HL-60 (cell line): ENCODE data around the gene GLDN.

ENCODE experiments used
- DNase-seq, 2 experiments: peaks; one replicate each; pipeline ENCODE4 v3.0.0-alpha.2; 2010 to 2020; ENCODE audit warnings: low read depth in 1 of 2, low spot score in 1 of 2
- H3K27ac ChIP-seq: fragments of 250-450 bp; sonication (Bioruptor Pico); replicated peaks from 2 replicates; pipeline ENCODE4 v1.5.1; 2020; ENCODE audit warnings: mild to moderate bottlenecking, moderate library complexity
- H3K27me3 ChIP-seq: fragments of 250-450 bp; sonication (Bioruptor Pico); 2 replicates; pipeline ENCODE4 v1.5.1; 2021; ENCODE audit warnings: mild to moderate bottlenecking, moderate library complexity; ENCODE audit not compliant: insufficient read depth, poor library complexity, severe bottlenecking
- H3K4me3 ChIP-seq: replicated peaks from 2 replicates; pipeline ENCODE4 v1.5.1; 2011; ENCODE audit warnings: mild to moderate bottlenecking, control low read depth, low read length; ENCODE audit not compliant: insufficient read depth
- CTCF ChIP-seq: IDR thresholded peaks from one replicate; pipeline ENCODE4 v1.5.1; 2011; ENCODE audit warnings: low read length, control low read depth, inconsistent platforms; ENCODE audit not compliant: insufficient read depth
- GABPA ChIP-seq: IDR thresholded peaks from 2 replicates; pipeline ENCODE4 v1.6.1; 2012; ENCODE audit warnings: low read depth
- POLR2AphosphoS5 ChIP-seq: IDR thresholded peaks from 2 replicates; pipeline ENCODE4 v1.6.1; 2012; ENCODE audit warnings: low read depth
- SPI1 ChIP-seq: IDR thresholded peaks from 2 replicates; pipeline ENCODE4 v1.6.1; 2012; ENCODE audit warnings: low read depth, mild to moderate bottlenecking, borderline replicate concordance
- TF ChIP-seq, protein P1 (sequence below): IDR thresholded peaks from 2 replicates; pipeline ENCODE4 v1.6.1; 2012; ENCODE audit warnings: low read depth; ENCODE audit not compliant: insufficient replicate concordance

GLDN gene

GRCh38 chr15:51390241-51390965 lies 48.9 kb downstream of the GLDN start:
- Histone ChIP-seq H3K4me3 (no peak overlapping the region), H3K27ac (no peak overlapping the region), H3K27me3 (no peaks in the 10 kb centered on the region)
- DNase-seq: no peak
- TF ChIP-seq POLR2AphosphoS5 (no peak), CTCF (no peak), GABPA (no peak), SPI1 (no peak)
- TF ChIP-seq, protein P1, sequence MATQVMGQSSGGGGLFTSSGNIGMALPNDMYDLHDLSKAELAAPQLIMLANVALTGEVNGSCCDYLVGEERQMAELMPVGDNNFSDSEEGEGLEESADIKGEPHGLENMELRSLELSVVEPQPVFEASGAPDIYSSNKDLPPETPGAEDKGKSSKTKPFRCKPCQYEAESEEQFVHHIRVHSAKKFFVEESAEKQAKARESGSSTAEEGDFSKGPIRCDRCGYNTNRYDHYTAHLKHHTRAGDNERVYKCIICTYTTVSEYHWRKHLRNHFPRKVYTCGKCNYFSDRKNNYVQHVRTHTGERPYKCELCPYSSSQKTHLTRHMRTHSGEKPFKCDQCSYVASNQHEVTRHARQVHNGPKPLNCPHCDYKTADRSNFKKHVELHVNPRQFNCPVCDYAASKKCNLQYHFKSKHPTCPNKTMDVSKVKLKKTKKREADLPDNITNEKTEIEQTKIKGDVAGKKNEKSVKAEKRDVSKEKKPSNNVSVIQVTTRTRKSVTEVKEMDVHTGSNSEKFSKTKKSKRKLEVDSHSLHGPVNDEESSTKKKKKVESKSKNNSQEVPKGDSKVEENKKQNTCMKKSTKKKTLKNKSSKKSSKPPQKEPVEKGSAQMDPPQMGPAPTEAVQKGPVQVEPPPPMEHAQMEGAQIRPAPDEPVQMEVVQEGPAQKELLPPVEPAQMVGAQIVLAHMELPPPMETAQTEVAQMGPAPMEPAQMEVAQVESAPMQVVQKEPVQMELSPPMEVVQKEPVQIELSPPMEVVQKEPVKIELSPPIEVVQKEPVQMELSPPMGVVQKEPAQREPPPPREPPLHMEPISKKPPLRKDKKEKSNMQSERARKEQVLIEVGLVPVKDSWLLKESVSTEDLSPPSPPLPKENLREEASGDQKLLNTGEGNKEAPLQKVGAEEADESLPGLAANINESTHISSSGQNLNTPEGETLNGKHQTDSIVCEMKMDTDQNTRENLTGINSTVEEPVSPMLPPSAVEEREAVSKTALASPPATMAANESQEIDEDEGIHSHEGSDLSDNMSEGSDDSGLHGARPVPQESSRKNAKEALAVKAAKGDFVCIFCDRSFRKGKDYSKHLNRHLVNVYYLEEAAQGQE: no peak

DNA sequence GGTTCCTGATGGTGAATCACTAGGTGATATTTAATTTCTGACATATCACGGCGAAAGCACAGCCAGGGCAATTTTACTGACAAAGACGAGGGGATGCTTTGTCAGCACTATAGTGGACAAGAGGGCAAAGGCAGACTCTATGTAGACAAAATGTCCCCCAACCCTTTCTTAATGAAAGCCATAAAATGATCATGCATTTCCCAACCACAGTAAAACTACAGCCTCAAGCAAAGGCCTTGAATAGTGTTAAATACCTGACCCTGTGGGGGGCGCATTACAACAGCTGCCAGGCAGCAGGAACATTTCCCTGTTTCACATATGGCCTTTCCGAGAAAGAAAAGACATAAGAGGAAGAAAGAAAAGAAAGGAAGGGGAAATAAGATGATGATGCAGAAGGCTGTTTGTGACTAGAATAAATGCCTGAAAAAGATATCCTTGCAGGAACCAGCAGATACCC lies 49.5 kb downstream of the GLDN start:
- TF ChIP-seq GABPA: no peak
- no peak for TF ChIP-seq CTCF
- TF ChIP-seq SPI1: no peak
- TF ChIP-seq, protein P1: no peak
- TF ChIP-seq POLR2AphosphoS5: no peak
- H3K27ac ChIP-seq: no peak overlapping the region
- H3K4me3 ChIP-seq: no peak overlapping the region
- H3K27me3 ChIP-seq: no peaks in the 10 kb centered on the region
- no peak for DNase-seq

- Histone ChIP-seq H3K4me3 (no peak overlapping the region), H3K27ac (no peak overlapping the region), H3K27me3 (no peaks in the 10 kb centered on the region)
- no peak for DNase-seq
- no peak for TF ChIP-seq POLR2AphosphoS5
- no peak for TF ChIP-seq CTCF
- TF ChIP-seq, protein P1: no peak
- no peak for TF ChIP-seq SPI1
- TF ChIP-seq GABPA: no peak
These were observed 55.5 kb downstream of the GLDN start for GRCh38 chr15:51396921-51397320.
